NT2/D1 (cell line): ENCODE results near the gene DIAPH3.

ENCODE experiments used
- YY1 ChIP-seq: IDR thresholded peaks from 2 replicates; pipeline ENCODE4 v1.6.1; 2011; ENCODE audit not compliant: insufficient read length, insufficient read depth
- ZNF274 ChIP-seq: IDR thresholded peaks from 2 replicates; pipeline ENCODE4 v1.6.1; 2011; ENCODE audit warnings: mild to moderate bottlenecking, low read depth, low read length

GRCh38 chr13:59962343-59962742 lies 201.4 kb downstream of the DIAPH3 start:
- TF ChIP-seq YY1: no peak
- TF ChIP-seq ZNF274: no peak
